GM08714 (cell line): ENCODE data around the gene CKS1B.
"Not testable (repeated sequence)": the region's sequence is repeated elsewhere in the genome, so short reads cannot be mapped to it uniquely, and the experiment has no call there.

ENCODE experiments used
- H3K4me3 ChIP-seq: fragments of 200-500 bp; sonication (Bioruptor generic); 2 replicates; pipeline ENCODE4 v1.5.1; 2014; ENCODE audit warnings: mild to moderate bottlenecking, low read length, inconsistent platforms
- ZNF274 ChIP-seq: IDR thresholded peaks from 2 replicates; pipeline ENCODE4 v1.6.1; 2012; ENCODE audit warnings: mild to moderate bottlenecking, low read depth, low read length

Gene CKS1B

GRCh38 chr1:154994591-154994990 lies 20.1 kb downstream of the CKS1B start:
- no peak for TF ChIP-seq ZNF274
- H3K4me3 ChIP-seq = no peak overlapping the region

- not testable (repeated sequence) for H3K4me3 ChIP-seq
Observed at GRCh38 chr1:154995301-154995983, 21.0 kb downstream of the CKS1B start.

- no peak overlapping the region for H3K4me3 ChIP-seq
- TF ChIP-seq ZNF274 = no peak
Observed at GRCh38 chr1:154996966-154997701, 22.7 kb downstream of the CKS1B start.

- TF ChIP-seq ZNF274 = no peak
- H3K4me3 ChIP-seq = no peak overlapping the region; the same call in 1 of the 2 replicates
Observed at GRCh38 chr1:154998201-154998780, 23.8 kb downstream of the CKS1B start.

- H3K4me3 ChIP-seq = peak overlapping the region; percentile 18; the same call in 1 of the 2 replicates
- no peak for TF ChIP-seq ZNF274
Observed at GRCh38 chr1:154998818-154999570, 24.5 kb downstream of the CKS1B start.

- TF ChIP-seq ZNF274 = no peak
- H3K4me3 ChIP-seq = peak overlapping the region; percentile 66; the same call in 1 of the 2 replicates
Observed at GRCh38 chr1:154999571-155000410, 25.3 kb downstream of the CKS1B start.

- TF ChIP-seq ZNF274 = no peak
- H3K4me3 ChIP-seq = peak overlapping the region; percentile 74; the same call in 1 of the 2 replicates
Observed at GRCh38 chr1:155000411-155000725, 25.9 kb downstream of the CKS1B start.

- no peak for TF ChIP-seq ZNF274
- peak overlapping the region; percentile 74 for H3K4me3 ChIP-seq
Observed at GRCh38 chr1:155000726-155001424, 26.4 kb downstream of the CKS1B start.

- peak overlapping the region; percentile 74 for H3K4me3 ChIP-seq
- TF ChIP-seq ZNF274 = no peak
Observed at GRCh38 chr1:155001425-155001674, 26.9 kb downstream of the CKS1B start.

GRCh38 chr1:155001675-155002463 lies 27.4 kb downstream of the CKS1B start:
- no peak for TF ChIP-seq ZNF274
- peak overlapping the region; percentile 74 for H3K4me3 ChIP-seq

- no peak for TF ChIP-seq ZNF274
- peak within 1 kb of the TSS; percentile 80 for H3K4me3 ChIP-seq
Observed at GRCh38 chr1:155002464-155003226, 28.2 kb downstream of the CKS1B start, which contains the start of gene ZBTB7B. TSS of gene ZBTB7B (plus strand) at chr1:155002802. CDS start at chr1:155014661, 11,859 bp downstream.

- TF ChIP-seq ZNF274 = no peak
- H3K4me3 ChIP-seq = peak overlapping the region; percentile 80
Observed at GRCh38 chr1:155003227-155003765, 28.8 kb downstream of the CKS1B start.
